Panc1 (cell line): ENCODE results near the gene HES4. TPM values are rescaled to one million over a fixed set of nuclear protein-coding genes. Genes with fewer than 3 reads are reported as not detected.

Experiments used
- ATAC-seq: fragments of 200-7000 bp; cut with Tn5 transposase; 2 replicates; pipeline ENCODE4 v1.9.1; 2020; ENCODE audit warnings: mild to moderate bottlenecking, moderate library complexity
- BruUV-seq: library from RNA; stranded (reverse); fragments of 400-500 nt; replicated peaks from 2 replicates; lab custom pipeline; 2021; lab: Mats Ljungman, UMichigan
- CTCF ChIA-PET: fragments of 300-600 bp; sonication (Branson Sonifier 250); formaldehyde crosslinking; loops from one replicate; lab custom pipeline; 2022; ENCODE audit warnings: antibody characterized with exemption; lab: Charles Lee
- POLR2A ChIA-PET: fragments of 300-600 bp; sonication (Branson Sonifier 250); formaldehyde crosslinking; loops from one replicate; lab custom pipeline; 2022; ENCODE audit warnings: antibody characterized with exemption; lab: Charles Lee
- DNase-seq: peaks from one replicate; pipeline ENCODE4 v3.0.0-alpha.2; 2010; ENCODE audit warnings: low read depth, low spot score
- H3K27ac ChIP-seq: 2 replicates; pipeline ENCODE4 v1.5.1; 2011; ENCODE audit warnings: mild to moderate bottlenecking, low read length, inconsistent platforms
- H3K27me3 ChIP-seq: fragments of 200-500 bp; sonication (Bioruptor generic); 2 replicates; pipeline ENCODE4 v1.6.0; 2014; ENCODE audit warnings: low read length, inconsistent platforms; ENCODE audit not compliant: control insufficient read depth, insufficient read depth
- H3K36me3 ChIP-seq: fragments of 200-500 bp; sonication (Bioruptor generic); 2 replicates; pipeline ENCODE4 v1.5.1; 2014; ENCODE audit warnings: inconsistent platforms, mild to moderate bottlenecking, low read length, moderate library complexity; ENCODE audit not compliant: control insufficient read depth, insufficient read depth
- H3K4me1 ChIP-seq: 2 replicates; pipeline ENCODE4 v1.5.1; 2011; ENCODE audit warnings: inconsistent platforms, mild to moderate bottlenecking, low read length, moderate library complexity; ENCODE audit not compliant: control insufficient read depth, insufficient read depth
- H3K4me3 ChIP-seq, 2 experiments: 2 replicates each; pipeline ENCODE4 v1.5.1; 2011 to 2012; ENCODE audit warnings: low read depth in 2 of 2, low read length in 2 of 2, mild to moderate bottlenecking in 2 of 2, inconsistent platforms in 1 of 2, moderate library complexity in 1 of 2
- H3K9me3 ChIP-seq: fragments of 200-500 bp; sonication (Bioruptor generic); 2 replicates; pipeline ENCODE4 v1.5.1; 2014; ENCODE audit warnings: low read depth, mild to moderate bottlenecking, inconsistent platforms, low read length, moderate library complexity; ENCODE audit not compliant: control insufficient read depth, insufficient read depth
- CTCF ChIP-seq: fragments of 450-650 bp; IDR thresholded peaks from 2 replicates; pipeline ENCODE4 v1.5.1; 2017; ENCODE audit warnings: mild to moderate bottlenecking
- POLR2AphosphoS5 ChIP-seq: IDR thresholded peaks from 2 replicates; pipeline ENCODE4 v1.6.1; 2012; ENCODE audit warnings: mild to moderate bottlenecking, low read depth, low read length, moderate library complexity
- REST ChIP-seq, 2 experiments: IDR thresholded peaks; 2 replicates each; pipeline ENCODE4 v1.6.1; 2011 to 2012; ENCODE audit warnings: low read depth in 2 of 2, control low read depth in 1 of 2, low read length in 1 of 2, mild to moderate bottlenecking in 1 of 2, moderate library complexity in 1 of 2; ENCODE audit not compliant: insufficient read depth in 1 of 2
- SIN3A ChIP-seq: IDR thresholded peaks from 2 replicates; pipeline ENCODE4 v1.6.1; 2012; ENCODE audit warnings: low read depth, mild to moderate bottlenecking, low read length, moderate library complexity, borderline replicate concordance; ENCODE audit not compliant: insufficient read depth
- TCF7L2 ChIP-seq: IDR thresholded peaks from 2 replicates; pipeline ENCODE4 v1.6.1; 2011; ENCODE audit warnings: mild to moderate bottlenecking, low read depth, low read length, inconsistent platforms
- in situ Hi-C: cut with HindIII; loops from 2 replicates; pipeline ENCODE4 v1.10.0; 2016; ENCODE audit warnings: low sequenced_read_pairs, low pct_unique_long_range_greater_than_20kb
- intact Hi-C: fragments of 100-400 bp; cut with micrococcal nuclease; formaldehyde crosslinking; loops from one replicate; pipeline ENCODE4 v1.10.0; 2022; ENCODE audit not compliant: unreplicated experiment
- total RNA-seq: library from RNA; stranded (reverse); gene quantifications from one replicate; pipeline ENCODE4 v1.2.1, GENCODE V29; 2021; ENCODE audit not compliant: unreplicated experiment

Gene HES4
- total RNA-seq, 1 experiment from 2014 or later, result 74.2 TPM

GRCh38 chr1:998745-998994 lies 1.2 kb downstream of the HES4 start:
- TF ChIP-seq TCF7L2 (no peak), CTCF (no peak), SIN3A (no peak), REST (IDR thresholded peaks at IDR 0.05; ENCODE audit: insufficient read depth in 1 of 2, low read depth in 2 of 2, low read length in 1 of 2) (no peak)
- POLR2A ChIA-PET, result no interaction called here
- in situ Hi-C loops, result no loop called here
- Histone ChIP-seq H3K4me3 (peak overlapping the region; percentile 56 to 69), H3K36me3 (no peaks in the 10 kb centered on the region; the same call in 1 of the 2 replicates), H3K4me1 (peaks cover 17% of the 10 kb centered on the region), H3K27ac (no peak overlapping the region; the same call in 1 of the 2 replicates), H3K27me3 (no peaks in the 10 kb centered on the region), H3K9me3 (no peaks in the 10 kb centered on the region)
- BruUV-seq, result no TSS peak
- CTCF ChIA-PET, result no interaction called here
- ATAC-seq, result no peak; the same call in 1 of the 2 replicates
- DNase-seq, result no peak
- intact Hi-C loops, result no loop called here

- TF ChIP-seq REST (IDR thresholded peaks at IDR 0.05; ENCODE audit: insufficient read depth in 1 of 2, low read depth in 2 of 2, low read length in 1 of 2), result no peak
- peak; percentile 9; the same call in 1 of the 2 replicates for TF ChIP-seq POLR2AphosphoS5
- TF ChIP-seq SIN3A, result no peak
- in situ Hi-C loops (no loop called here), intact Hi-C loops (no loop called here)
- H3K27me3 ChIP-seq, result no peaks in the 10 kb centered on the region
- H3K9me3 ChIP-seq, result no peaks in the 10 kb centered on the region
- ATAC-seq (no peak; the same call in 1 of the 2 replicates), DNase-seq (no peak)
- peak overlapping the region; percentile 59 for H3K27ac ChIP-seq
- CTCF ChIA-PET, result interaction anchor here (1.4 kb wide), 1 partner anchor 14 kb away, joined by 4 read pairs; no protein-coding TSS in a partner anchor
- no TSS peak for BruUV-seq
- H3K4me3 ChIP-seq, result peak overlapping the region; percentile 56 to 69
- POLR2A ChIA-PET, result interaction anchor here (0.7 kb wide), 1 partner anchor 12 kb away, joined by 3 read pairs; no protein-coding TSS in a partner anchor
- peaks cover 16% of the 10 kb centered on the region for H3K4me1 ChIP-seq
- no peaks in the 10 kb centered on the region; the same call in 1 of the 2 replicates for H3K36me3 ChIP-seq
These were observed 1.7 kb downstream of the HES4 start for GRCh38 chr1:997993-998744.
